MM.1S (cell line): Measurements from ENCODE around the gene FYN.

ENCODE experiments used
- EZH2 ChIP-seq: fragments of 300-600 bp; sonication (generic); optimal IDR thresholded peaks from 2 replicates; pipeline ENCODE3; 2017; ENCODE audit warnings: low read depth, mild to moderate bottlenecking, antibody characterized with exemption, low read length, mixed read lengths
- EZH2phosphoT487 ChIP-seq: fragments of 300-600 bp; sonication (generic); IDR thresholded peaks from 2 replicates; pipeline ENCODE4 v1.6.1; 2018; ENCODE audit warnings: antibody characterized with exemption, low read length
- TF ChIP-seq, protein P1 (sequence below): fragments of 300-600 bp; sonication (generic); IDR thresholded peaks from 2 replicates; pipeline ENCODE4 v1.5.1; 2016; ENCODE audit warnings: antibody characterized with exemption, low read length, mixed read lengths

DNA sequence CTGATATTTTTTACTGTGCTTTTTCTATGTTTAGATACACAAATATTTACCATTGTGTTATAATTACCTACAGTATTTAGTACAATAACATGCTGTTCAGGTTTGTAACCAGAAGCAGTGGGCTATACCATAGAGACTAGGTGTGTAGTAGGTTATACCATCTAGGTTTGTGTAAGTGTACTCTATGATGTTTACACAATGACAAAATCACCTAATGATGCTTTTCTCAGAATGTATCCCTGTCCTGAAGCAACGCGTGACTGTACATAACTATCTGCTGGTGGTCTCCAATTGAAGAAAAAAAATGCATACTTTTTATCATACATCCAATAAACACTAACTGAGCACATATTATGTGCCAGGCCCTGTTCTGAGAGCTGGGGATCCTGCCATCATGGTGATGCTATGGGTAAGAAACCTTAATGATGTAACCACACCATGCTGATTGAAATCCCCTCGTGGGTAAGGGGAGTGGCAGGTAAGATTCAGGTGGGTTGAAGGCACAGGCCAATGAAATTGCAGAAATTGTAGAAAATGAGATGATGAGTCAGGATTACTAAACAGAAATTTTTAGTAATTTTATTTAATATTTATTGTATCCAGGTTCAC lies 76.8 kb downstream of the FYN start:
- TF ChIP-seq, protein P1, sequence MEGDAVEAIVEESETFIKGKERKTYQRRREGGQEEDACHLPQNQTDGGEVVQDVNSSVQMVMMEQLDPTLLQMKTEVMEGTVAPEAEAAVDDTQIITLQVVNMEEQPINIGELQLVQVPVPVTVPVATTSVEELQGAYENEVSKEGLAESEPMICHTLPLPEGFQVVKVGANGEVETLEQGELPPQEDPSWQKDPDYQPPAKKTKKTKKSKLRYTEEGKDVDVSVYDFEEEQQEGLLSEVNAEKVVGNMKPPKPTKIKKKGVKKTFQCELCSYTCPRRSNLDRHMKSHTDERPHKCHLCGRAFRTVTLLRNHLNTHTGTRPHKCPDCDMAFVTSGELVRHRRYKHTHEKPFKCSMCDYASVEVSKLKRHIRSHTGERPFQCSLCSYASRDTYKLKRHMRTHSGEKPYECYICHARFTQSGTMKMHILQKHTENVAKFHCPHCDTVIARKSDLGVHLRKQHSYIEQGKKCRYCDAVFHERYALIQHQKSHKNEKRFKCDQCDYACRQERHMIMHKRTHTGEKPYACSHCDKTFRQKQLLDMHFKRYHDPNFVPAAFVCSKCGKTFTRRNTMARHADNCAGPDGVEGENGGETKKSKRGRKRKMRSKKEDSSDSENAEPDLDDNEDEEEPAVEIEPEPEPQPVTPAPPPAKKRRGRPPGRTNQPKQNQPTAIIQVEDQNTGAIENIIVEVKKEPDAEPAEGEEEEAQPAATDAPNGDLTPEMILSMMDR: no peak
- TF ChIP-seq EZH2: no peak
- TF ChIP-seq EZH2phosphoT487: no peak
